Fibroblast of the aortic adventitia (primary cell): ENCODE measurements around the gene FGFBP3. TPM values are rescaled to one million over a fixed set of nuclear protein-coding genes. Genes with fewer than 3 reads are reported as not detected.

Experiments used
- DNase-seq: peaks from one replicate; pipeline ENCODE4 v3.0.0-alpha.2; 2010; ENCODE audit warnings: low read depth
- H3K4me3 ChIP-seq: 2 replicates; pipeline ENCODE4 v1.5.1; 2011; ENCODE audit warnings: low read depth, mild to moderate bottlenecking, control low read depth, low read length, moderate library complexity
- small RNA-seq: library from RNA; depleted of rRNA; stranded (forward); fragments of <200 nt; gene quantifications from one replicate; pipeline ENCODE3, GENCODE V24; 2012
- total RNA-seq: library from RNA; depleted of rRNA; stranded (reverse); fragments of >200 nt; gene quantifications from 2 replicates; pipeline ENCODE4 v1.2.3, GENCODE V29; 2012; ENCODE audit warnings: low replicate concordance
- TF ChIP-seq, protein P1 (sequence below): IDR thresholded peaks from 2 replicates; pipeline ENCODE4 v1.5.1; 2011; ENCODE audit warnings: mild to moderate bottlenecking, low read length, control low read depth, inconsistent platforms; ENCODE audit not compliant: insufficient read depth

FGFBP3 gene
- total RNA-seq, 1 donor: 1.2 TPM

DNA sequence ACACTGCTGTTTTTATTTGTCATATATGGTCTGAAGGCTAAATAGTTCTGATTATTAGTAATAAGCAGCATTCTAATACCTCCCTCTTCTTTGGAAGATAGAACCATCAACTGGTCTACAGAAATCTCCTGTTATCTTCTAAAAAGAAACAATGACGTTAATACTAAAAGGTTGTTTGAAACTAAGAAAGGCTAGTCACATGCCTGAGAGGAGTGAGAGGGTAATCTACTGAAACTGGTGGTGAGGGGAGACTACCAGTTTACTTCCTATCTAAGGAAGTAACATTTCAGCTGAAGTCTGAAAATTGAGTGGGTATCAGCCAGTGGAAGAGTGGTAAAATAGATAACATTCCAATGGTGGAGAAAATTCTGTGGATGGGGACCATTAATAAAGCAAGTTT is 48.4 kb downstream of the FGFBP3 start:
- no peak for DNase-seq
- TF ChIP-seq, protein P1, sequence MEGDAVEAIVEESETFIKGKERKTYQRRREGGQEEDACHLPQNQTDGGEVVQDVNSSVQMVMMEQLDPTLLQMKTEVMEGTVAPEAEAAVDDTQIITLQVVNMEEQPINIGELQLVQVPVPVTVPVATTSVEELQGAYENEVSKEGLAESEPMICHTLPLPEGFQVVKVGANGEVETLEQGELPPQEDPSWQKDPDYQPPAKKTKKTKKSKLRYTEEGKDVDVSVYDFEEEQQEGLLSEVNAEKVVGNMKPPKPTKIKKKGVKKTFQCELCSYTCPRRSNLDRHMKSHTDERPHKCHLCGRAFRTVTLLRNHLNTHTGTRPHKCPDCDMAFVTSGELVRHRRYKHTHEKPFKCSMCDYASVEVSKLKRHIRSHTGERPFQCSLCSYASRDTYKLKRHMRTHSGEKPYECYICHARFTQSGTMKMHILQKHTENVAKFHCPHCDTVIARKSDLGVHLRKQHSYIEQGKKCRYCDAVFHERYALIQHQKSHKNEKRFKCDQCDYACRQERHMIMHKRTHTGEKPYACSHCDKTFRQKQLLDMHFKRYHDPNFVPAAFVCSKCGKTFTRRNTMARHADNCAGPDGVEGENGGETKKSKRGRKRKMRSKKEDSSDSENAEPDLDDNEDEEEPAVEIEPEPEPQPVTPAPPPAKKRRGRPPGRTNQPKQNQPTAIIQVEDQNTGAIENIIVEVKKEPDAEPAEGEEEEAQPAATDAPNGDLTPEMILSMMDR: no peak
- no peak overlapping the region for H3K4me3 ChIP-seq

DNA sequence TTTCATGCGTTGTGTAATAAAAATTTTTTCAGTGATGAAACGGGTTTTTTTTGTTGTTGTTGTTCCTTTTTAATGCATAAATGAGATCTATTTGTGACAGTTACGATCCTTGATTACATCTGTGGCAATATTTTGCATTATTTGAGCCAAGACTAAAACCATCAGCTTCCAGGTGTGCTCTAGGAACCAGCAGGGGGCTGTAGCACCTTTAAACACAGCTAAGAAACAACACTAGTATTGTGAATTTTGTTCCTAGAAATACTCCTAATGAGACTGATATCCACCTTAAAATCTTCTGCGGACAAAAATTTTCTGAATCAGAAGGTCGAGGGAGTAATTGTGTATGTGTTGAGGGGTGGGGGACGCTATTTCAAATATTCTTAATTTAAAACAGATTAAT is 52.6 kb downstream of the FGFBP3 start:
- DNase-seq: peak; percentile 18
- H3K4me3 ChIP-seq: no peak overlapping the region
- TF ChIP-seq, protein P1: peak; percentile 42

Small RNAs within 50 kb of the gene (small RNA-seq; reads per million reads assigned to genes)
- gene AL359198.2: not detected

Other genes with a start within 250 kb of the FGFBP3 start
- gene TNKS2, start 111.1 kb downstream of the FGFBP3 start, total RNA-seq: 41.5 and 51.2 TPM in 2 replicates
- gene BTAF1, start 14.3 kb upstream of the FGFBP3 start, total RNA-seq: 43.0 and 58.6 TPM in 2 replicates